HG02678 (cell line): ENCODE data around the gene LARGE1.

Experiments
- ATAC-seq: cut with Tn5 transposase; IDR thresholded peaks from one replicate; pipeline ENCODE4 v1.9.1; 2021; ENCODE audit warnings: mild to moderate bottlenecking, moderate library complexity; ENCODE audit not compliant: unreplicated experiment

LARGE1 gene

DNA sequence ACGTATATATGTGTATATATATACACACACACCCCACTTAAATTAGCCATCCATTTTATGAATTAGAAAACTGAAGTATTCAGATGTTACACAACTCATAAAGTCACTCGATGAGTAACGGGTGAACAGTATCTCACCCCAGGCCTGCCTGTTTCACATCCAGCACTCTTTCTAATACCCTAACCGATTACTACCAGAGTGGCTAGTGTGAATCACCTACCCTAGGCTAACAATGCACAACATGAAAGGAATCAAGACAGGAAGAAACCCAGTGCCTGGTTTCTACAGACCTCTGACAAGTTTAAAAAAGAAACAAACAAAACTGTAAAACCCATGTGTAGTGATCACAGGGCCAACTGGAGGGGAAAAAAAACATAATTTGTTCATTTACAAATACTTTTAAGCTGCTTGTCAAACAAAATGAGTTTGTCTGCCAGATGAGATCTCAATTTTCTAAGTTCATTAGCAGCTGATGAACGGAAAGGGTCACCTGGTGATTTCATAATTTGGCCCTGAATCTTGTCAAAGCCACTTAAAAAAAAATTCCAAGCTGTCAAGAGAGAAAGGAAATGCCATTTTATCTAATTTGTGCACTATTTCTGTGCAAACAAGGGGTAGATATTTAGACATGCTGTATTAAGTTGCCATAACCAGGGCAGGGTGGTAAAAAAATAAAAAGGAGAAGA lies 134.8 kb downstream of the LARGE1 start:
- ATAC-seq, result no peak

DNA sequence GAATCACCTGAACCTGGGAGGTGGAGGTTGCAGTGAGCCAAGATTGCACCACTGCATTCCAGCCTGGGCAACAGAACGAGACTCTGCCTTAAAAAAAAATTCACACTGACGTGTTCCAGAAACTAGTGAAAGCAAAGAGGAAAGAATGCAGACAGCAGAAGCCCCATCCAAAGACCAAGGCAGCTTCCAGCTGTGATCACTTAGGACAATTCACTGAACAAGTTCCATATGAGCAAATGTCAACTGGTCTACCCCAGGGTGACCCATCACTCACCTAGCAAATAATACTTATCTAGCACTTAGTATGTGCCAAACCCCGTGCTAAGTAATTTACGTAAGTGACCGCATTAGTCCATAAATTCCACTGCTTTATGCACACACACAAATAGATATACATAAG lies 138.9 kb downstream of the LARGE1 start:
- no peak for ATAC-seq

DNA sequence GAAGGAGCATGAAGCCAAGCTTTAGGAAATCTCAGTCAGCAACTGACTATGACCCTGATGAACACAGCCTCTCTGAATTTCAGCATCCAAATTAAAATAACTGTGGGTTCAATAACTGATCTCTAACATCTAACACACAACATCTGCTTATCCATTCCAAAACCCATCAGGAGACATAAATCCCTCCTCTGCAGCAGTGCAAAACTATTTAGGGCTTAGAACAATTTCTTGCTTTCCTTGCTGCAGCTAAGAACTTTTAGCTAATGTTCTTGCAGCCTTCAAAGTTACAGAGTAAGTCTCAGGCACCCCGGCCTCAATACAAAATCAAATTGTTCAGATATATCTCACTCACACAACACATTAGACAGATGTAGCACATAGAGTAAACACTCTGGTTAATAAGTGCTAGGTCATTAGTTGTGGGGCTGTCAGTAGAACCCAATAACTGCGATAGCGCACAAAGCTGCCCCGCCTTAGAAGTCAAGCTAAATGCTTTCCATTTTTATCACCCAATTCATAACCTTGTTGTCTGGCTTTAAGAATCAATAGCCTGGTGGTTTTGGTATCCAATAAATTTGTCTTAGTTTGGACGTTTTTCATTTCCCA lies 139.6 kb downstream of the LARGE1 start:
- ATAC-seq, result no peak

GRCh38 chr22:33779243-33779642 lies 141.0 kb downstream of the LARGE1 start:
- no peak for ATAC-seq

DNA sequence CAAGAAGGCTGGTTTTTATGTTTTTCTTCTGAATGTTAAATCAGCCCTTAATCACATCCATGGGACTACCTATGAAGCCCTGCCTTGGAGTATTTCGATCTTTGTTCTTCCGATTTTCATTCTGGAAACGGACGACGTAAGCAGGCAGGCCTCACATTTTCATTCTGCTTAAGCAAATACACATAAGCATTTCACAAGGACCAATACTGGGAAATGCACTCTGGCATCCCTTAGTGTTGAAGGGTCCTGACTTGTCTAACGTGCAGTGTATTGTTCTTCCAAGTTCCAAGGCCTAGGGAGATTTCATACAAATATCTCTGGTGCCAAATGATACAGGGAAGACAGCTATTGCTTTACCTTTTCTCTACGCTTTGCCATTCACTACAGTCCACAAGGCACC lies 143.8 kb downstream of the LARGE1 start:
- no peak for ATAC-seq

GRCh38 chr22:33774781-33775180 lies 145.5 kb downstream of the LARGE1 start:
- no peak for ATAC-seq

- ATAC-seq, result no peak
Measured at GRCh38 chr22:33772745-33773144, 147.5 kb downstream of the LARGE1 start.

- ATAC-seq, result no peak
Measured at GRCh38 chr22:33771136-33771535, 149.1 kb downstream of the LARGE1 start.

GRCh38 chr22:33770723-33771122 lies 149.6 kb downstream of the LARGE1 start:
- no peak for ATAC-seq

DNA sequence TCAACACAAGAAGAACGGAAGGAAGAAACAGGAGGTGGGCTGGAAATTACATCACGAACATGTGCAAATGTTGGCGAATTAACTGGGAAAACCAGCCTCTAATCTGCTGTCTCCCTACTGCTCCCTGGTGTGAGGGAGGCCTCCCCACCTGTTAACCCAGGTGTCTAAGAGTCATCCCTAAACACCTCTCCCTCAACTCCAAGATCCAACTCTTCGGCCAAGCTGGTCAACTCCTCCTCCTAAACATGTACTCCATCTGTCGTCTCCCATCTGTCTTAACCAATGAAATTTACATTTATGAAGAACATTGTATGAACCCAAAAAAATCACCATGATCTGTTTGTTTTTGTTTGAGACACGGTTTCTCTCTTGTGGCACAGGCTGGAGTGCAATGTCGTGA lies 154.2 kb downstream of the LARGE1 start:
- no peak for ATAC-seq

DNA sequence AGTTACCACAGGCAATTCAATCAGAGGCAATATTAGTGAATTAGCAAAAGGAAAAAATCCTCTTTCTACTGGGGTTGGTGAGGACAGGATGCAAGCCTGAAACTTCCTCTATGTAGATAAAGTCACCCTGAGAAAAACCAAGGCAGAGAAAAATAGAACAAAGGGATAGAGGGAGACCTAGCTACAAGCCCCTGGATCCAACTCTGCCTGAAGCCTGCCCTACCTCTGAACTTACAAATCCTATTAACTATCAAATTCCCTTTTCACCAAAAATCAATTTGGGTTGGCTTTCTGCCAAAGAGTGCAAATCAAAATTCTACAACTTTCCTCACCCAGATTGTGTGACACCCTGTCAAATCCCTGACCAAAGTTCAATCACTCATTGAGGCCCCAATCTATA lies 161.3 kb downstream of the LARGE1 start:
- no peak for ATAC-seq

GRCh38 chr22:33757802-33758483 lies 162.3 kb downstream of the LARGE1 start:
- no peak for ATAC-seq

DNA sequence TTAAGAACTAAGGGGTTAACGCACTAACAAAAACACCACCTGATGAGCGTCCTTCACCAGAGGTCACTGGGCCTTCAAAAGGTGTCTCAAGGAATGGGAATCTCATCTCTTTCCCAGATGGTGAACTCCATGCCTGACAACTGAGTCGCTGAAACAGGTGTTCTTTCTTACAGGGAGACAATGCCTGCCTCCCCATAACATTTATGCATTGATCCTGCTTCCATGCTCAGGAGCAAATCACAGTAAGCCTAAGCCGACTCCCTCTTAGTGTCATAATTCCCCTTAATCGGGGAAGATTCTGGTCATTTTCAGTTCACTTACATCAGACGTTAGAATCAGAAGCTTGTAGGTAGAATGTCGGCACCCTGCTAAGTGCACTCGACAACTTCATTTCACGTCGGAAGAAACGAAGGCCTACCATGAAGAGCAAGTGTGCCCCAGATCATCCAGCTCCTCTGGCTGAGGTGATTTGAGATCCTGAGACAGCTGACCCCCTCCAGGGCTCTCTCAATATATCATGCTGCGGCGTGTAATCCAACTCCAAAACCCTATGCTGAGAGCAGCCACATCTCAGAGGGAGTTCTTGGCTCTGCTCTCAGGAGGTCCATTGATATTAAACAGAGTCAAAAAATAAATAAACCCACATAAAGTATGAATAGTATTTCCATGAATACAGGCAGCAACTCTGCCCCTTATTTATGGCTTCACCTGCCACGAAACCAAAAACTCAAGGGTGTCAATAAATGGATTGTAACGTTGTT lies 163.1 kb downstream of the LARGE1 start:
- ATAC-seq, result no peak

- no peak for ATAC-seq
Measured at GRCh38 chr22:33756508-33756949, 163.7 kb downstream of the LARGE1 start.

GRCh38 chr22:33748714-33749113 lies 171.6 kb downstream of the LARGE1 start:
- ATAC-seq, result no peak

DNA sequence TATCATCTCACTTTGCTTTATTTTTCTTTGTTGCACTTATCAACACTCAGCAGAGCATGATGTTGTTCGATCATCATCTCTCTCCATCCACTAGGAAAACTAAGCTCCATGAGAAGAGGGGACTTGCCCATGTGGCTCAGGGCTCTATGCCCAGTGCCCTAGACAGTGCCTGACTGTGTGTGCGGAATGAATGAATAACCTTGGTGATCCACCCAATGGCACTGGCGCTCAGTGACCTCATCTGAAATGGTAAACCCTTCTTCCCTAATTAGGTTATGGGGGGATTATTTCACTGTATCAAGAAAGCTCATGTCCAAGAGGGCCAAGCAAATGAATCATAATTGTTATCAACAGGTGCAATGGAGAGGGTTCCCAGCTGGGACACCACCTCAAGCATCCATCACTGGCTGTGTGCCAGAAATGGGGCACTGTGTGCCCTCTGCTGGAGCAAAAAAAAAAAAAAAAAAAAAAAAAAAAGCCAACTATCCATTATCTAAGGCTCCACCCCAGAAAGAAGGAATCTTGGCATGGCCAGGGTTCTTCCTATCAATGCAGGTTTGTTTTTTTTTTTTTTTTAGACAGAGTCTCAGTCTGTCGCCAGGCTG lies 172.6 kb downstream of the LARGE1 start:
- no peak for ATAC-seq

GRCh38 chr22:33747029-33747428 lies 173.2 kb downstream of the LARGE1 start:
- no peak for ATAC-seq

- ATAC-seq, result no peak
Measured at GRCh38 chr22:33746501-33746928, 173.8 kb downstream of the LARGE1 start.

DNA sequence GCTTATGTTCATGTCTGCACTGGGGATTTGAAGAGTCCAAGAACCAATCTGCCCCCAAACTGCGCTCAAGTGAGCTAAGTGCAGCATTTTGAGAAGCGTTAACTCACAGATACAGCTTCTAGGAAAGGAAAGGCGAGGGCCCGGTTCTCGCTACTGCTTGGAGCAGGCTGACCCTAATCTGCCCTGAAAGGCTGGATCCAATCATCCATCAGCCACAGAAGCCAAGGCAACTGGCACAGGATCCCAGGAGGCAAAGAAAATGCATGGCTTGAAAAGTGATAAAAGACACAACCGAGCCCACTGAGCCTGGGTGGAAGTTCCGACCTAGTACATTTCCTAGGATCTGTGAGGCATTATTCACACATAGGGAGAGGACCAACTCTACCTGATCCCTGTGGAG lies 174.8 kb downstream of the LARGE1 start:
- no peak for ATAC-seq

GRCh38 chr22:33743756-33744155 lies 176.5 kb downstream of the LARGE1 start:
- no peak for ATAC-seq

DNA sequence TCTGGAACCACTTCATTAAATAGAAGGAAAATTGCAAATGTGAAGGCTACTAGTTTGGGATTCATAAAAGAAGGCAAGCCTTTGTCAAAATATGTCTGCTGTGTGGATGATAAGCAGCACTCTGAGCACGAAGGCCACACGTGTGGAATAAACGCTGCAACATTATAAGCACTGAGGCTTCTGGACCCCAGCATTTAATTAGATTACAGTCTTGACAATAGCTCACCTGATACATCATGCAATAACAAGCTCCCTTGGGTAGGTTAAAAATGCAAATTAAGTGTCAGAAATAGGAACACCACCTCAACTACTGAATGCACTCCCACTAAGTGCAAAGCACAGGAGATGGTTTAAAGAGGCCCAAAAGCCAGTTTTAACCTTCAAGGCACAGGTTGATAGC lies 179.3 kb downstream of the LARGE1 start:
- ATAC-seq, result no peak
